A549 (cell line): ENCODE results near the gene KIF5A.

Experiments used
- BHLHE40 ChIP-seq: IDR thresholded peaks from 2 replicates; pipeline ENCODE4 v1.6.1; 2012; ENCODE audit warnings: low read depth, low read length, inconsistent platforms
- CTCF ChIP-seq: fragments of >200 bp; sonication (Bioruptor Twin); formaldehyde crosslinking; IDR thresholded peaks from 3 replicates; pipeline ENCODE4 v1.5.1; 2016
- MAFK ChIP-seq: fragments of 450-650 bp; IDR thresholded peaks from 2 replicates; pipeline ENCODE4 v1.6.1; 2014; ENCODE audit not compliant: partially characterized antibody

GRCh38 chr12:57625261-57626032 lies 75.6 kb downstream of the KIF5A start:
- TF ChIP-seq CTCF (no peak), BHLHE40 (no peak), MAFK (no peak)
